Peyer's patch (tissue), 4 donors: Measurements from ENCODE around the gene SFN.

Experiments used
- CTCF ChIP-seq, 6 experiments: fragments of 450-650 bp in 4 of 6; fragments of 200-600 bp in 2 of 6; sonication (generic) in 1 of 6; IDR thresholded peaks; one replicate each; pipeline ENCODE4 v1.5.1; 2017 to 2019; ENCODE audit warnings: antibody characterized with exemption in 6 of 6, mild to moderate bottlenecking in 3 of 6, moderate library complexity in 1 of 6
- POLR2A ChIP-seq, 2 donors: fragments of 450-650 bp; IDR thresholded peaks; one replicate each; pipeline ENCODE4 v1.5.1; 2017; ENCODE audit warnings: antibody characterized with exemption in 2 of 2, mild to moderate bottlenecking in 2 of 2, moderate library complexity in 2 of 2

- TF ChIP-seq POLR2A (IDR thresholded peaks at IDR 0.05) (no peak), CTCF (IDR thresholded peaks at IDR 0.05) (no peak)
Measured at GRCh38 chr1:26827106-26827604, 35.8 kb upstream of the SFN start.
